HG03571 (cell line): Measurements from ENCODE around the gene TNNI2.

Source experiments
- ATAC-seq: cut with Tn5 transposase; IDR thresholded peaks from one replicate; pipeline ENCODE4 v1.9.1; 2021; ENCODE audit not compliant: unreplicated experiment

Gene TNNI2

DNA sequence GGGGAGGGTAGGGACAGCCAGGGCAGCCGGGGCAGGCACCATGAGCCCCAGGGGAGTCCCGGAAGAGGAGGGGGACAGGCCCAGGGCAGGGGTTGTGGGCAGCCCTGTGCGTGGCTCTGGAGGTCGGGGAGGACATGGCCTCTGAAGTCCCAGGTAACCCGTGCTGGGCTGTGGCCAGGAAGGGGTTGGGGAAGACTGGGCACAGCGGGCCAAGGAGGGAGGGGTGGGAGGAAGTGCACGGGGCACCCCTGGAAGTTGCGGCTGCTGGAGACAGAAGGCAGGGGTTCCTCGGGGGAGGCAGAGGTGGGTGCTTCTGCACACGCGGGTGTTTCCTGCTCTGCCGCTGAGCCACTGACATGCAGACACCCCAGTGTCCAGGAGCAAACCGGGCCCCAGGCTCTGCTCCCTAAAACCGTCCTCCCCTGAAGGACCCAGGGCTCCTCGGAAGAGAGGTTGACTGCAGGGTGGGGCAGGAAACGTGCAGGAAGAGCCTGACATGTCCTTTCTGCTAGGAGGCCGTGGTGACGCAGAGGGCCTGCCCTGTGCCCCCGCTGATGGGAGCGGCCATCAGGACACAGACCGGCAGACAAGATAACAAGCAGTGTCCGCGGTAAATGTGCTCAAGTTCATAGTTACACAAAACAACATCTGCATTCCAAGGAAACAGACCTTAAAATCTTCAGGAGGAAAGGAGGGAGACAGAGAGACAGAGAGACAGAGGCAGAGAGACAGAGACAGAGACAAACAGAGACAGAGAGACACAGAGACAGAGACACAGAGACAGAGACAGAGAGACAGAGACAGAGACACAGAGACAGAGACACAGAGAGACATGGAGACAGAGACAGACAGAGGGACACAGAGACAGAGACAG, 5.7 kb downstream of the TNNI2 start:
- no peak for ATAC-seq

DNA sequence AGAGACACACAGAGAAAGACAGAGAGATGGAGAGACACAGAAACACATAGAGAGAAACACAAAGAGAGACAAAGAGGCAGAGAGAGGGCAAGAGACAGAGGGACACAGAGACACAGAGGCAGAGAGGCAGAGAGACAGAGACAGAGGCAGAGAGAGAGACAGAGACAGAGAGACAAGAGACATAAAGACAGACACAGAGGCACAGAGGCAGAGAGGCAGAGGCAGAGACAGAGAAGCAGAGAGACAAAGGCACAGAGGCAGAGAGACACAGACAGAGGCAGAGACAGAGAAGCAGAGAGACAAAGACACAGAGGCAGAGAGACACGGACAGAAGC, 6.3 kb downstream of the TNNI2 start:
- ATAC-seq: no peak

DNA sequence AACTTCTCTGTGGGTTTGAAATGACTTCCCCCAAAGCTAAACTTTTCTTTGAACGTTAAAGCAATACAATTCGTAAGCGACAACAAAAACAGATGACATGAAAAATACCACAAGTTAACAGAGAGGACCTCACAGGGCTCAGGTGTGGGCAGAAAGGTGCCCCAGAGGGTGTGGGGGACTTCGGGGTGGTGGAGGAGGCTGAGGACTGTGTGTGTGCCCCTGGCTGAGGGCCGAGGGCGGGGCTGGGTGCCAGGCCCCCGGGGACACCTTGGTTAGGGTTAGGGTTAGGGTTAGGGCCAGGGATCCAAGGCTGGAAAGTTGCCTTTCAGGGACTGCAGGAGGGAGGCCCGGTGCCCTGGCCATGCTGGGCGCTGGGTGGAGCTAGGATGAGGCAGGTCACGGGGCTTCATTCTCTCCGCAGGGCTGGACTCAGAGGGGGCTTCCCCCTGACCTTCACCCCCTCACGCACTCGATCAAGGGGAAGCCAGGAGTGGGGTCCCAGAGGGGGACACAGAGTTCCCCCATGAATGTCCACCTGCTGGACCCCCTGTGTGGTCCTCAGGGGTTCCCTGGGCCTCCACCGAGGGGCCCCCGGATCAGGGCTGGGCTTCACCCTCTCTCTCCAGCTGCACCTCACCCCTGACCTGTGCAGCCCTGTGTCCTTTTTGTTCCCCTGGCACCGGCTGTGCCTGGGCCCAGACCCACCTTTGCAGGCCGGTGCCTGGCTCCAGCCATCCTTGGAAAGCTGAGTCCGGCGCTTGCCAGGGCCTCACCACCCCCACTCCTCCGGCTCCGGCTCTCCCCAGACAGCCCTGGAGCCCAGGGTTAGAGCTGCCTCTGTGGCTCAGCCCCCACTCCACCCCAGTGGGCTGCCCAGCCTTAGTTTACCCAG, 7.0 kb downstream of the TNNI2 start:
- ATAC-seq: no peak

DNA sequence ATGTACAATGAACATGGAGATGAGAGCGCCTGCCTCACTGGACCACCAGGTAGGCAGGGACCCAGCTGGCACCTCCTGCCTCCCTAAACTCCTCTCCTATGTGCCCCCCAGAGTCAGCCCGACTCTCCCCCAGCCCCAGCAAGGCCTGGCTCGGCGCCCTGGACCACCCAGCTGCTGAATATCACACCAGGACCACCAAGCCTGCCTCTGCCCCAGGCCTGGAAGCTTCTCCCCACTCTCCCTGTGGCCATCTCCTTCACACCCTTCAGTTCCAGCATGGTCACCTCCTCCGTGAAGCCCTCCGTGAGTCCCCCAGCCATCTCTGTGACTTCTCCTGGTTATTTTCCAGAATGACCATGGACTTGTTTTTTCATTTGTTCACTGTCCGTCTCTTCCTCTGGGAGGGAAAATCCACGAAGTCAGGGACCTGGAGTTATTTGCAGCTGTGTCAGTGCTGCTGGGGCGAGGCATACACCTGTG, 7.7 kb downstream of the TNNI2 start:
- ATAC-seq: no peak

DNA sequence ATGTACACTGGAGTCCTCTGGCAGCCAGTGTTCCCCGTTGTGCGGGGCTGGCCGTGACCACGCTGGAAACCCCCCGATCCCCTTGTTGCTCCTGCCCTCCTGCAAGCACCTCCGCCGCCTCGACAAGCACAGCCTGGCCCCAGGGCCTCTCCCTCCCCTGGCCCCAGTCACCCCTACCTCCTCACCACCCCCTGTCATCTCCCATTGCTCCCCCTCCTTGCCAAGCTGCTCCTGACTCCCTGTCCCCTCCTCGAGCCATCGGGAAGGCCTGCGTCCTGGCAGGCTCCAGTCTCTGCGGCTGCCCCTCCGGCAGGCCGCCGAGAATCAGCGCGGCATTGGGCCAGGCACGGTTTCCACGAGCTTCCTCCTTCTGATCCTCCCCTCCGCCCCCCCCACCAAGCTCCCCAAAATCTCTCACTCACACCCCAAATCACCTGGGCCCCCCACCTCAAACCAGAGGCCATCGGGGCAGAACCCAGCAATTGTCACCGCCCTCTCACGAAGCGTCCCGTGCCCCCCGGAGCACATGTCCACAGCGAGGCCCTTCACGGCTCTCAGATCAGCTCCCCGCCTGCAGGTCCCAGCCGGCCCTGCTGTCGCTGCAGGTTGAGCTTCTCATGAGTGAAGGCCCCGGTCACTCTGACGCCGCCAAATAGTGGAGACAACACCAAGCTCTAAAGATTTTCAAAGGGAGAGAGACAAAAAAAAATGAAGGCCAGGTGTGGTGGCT, 8.4 kb downstream of the TNNI2 start:
- no peak for ATAC-seq

DNA sequence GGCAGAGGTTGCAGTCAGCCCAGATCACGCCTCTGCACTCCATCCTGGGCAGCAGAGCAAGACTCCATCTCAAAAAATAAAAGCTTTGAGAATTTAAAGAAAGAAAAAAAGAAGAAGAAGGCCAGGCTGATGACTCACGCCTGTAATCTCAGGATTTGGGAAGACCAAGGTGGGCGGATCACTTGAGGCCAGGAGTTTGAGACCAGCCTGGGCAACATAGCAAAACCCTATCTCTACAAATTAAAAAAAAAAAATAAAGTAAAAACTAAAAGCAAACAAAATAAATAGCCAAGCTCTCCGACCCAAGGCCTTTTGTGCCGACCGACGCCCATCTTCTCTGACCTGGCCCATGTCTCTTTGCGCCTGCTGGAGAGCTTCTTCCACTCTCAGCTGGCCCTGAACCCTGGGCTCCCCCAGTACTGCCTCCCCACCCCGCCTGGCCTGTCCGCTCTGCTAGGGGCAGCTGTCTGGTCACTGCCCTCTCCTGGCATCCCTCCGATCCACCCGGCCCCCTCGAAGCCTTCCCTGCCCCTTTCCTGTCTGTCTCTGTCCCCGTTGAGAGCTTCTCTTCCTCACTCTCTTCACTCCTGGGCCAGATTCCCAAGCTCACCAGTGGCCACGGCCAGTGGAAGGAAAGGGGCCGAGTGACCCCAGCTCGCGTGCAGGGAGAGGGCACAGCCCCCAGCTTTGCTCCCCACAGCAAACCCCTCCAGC, 9.3 kb downstream of the TNNI2 start:
- no peak for ATAC-seq

DNA sequence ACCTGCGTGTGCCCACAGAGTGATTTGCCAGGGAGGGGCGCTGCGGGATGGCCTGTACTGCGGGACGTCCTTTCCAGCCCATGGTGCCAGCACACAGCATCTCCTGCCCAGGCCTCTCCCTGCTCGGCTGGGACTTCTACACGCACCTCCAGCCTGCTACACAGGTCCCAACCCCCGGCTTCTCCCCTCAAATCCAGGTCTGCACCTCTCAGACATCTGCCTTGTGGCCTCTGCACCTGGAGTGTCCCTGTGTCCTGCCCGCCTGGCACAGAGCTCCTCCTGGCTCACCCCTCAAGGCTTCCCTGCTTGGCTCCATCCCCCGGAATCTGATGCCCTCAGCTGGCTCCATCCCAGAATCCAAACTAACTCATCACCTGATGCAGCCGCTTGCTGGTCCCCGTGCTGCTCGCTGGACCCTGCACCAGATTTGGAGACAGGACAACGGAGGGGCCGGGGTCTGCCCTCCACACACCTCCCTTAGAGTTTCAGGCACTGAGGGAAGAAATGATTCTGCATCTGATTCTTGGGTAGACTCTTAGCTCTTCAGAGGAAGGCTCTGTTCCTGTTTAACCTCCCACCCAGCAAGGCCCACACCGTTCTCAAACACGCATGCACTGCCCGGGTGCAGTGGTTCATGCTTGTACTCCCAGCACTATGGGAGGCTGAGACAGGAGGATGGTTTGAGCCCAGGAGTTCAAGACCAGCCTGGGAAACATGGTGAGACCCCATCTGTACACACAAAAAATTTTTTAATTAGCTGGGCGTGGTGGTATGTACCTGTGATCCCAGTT, 10.1 kb downstream of the TNNI2 start:
- ATAC-seq: no peak

DNA sequence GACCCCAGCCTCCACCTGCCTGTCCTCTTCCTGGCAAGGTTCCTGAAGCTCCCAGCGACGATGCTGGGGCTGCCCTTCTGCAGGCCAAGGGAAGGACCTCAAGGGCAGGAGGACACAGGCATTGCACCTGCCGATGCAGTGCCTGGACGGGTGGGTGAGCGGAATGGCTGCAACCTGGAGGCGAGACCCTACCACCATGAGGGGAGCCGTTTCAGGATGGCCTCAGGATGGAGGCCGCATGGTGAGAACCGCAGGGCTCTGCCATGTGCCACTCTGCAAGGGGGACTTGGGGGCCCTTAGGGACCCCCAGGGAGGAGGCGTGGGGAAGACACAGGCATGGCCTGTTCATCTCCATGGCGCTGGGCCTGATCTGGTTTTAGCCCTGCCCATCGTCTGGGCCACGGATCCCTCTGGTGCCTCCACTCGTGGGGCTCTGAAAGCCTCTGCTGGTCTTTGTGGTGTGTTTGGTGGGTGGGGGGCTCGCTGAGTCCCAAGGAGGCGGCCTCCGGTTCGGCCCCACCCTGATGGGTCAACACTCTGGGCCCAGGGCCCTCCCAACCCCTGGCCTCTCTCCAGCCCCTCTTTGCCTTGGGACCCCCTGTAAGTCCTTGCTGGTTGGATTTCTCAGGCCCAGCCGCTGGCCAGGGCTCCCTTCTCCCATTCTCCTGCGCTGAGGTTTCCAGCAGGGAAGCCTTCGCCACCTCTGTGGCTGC, 12.8 kb downstream of the TNNI2 start:
- ATAC-seq: no peak

DNA sequence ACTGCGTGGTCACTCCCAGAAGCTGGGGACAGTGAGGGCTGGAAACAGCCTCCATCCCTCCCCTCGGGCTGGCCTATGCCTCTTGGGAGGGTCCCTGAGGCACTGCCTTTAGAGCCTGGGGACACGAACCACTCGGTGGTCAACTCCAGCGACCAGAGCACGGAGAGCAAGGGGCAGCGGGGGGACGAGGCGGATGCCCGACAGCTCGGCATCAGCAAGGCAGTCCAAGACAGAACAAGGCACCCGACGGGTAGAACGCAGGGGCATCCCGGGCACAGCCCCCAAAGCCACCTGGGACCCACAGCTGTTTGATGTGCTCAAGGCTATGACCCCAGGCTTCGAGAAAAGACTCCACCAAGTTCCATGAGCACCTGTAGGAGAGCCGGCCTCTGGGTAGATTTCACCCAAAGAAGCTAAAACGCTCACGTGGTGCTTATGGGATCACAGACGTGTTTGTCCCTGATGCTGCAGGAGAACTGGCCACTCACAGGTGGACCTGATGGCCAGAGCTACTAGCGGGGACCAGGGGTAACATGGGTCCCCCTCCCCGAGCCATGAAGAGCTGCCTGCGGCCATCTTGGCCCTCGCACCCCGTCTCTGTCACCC, 13.6 kb downstream of the TNNI2 start:
- no peak for ATAC-seq

DNA sequence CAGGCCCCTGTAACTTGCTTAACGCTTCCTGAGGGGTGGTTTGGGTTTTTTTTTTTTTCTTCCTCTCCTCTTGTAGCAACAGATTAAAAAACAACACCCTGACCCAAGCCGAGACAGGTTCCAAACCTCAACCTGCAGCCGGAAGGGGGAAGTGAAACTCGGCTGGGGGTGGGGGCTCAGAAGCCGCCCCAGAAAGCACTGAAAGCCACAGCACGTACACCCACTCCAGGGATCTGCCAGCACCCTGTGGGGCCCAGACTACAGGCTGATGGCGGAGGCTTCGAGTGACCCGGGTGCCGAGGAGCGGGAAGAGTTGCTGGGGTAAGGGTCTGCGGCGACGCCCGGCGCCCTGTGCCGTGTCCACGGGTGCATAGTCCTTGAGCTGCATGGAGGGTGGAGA, 14.1 kb downstream of the TNNI2 start, which contains the start of gene LSP1:
Gene LSP1, plus strand, starts transcription at position 208 of the 400 bp plus-strand sequence. Its CDS starts 61 bp downstream, at position 269.
- ATAC-seq: peak; percentile 38

DNA sequence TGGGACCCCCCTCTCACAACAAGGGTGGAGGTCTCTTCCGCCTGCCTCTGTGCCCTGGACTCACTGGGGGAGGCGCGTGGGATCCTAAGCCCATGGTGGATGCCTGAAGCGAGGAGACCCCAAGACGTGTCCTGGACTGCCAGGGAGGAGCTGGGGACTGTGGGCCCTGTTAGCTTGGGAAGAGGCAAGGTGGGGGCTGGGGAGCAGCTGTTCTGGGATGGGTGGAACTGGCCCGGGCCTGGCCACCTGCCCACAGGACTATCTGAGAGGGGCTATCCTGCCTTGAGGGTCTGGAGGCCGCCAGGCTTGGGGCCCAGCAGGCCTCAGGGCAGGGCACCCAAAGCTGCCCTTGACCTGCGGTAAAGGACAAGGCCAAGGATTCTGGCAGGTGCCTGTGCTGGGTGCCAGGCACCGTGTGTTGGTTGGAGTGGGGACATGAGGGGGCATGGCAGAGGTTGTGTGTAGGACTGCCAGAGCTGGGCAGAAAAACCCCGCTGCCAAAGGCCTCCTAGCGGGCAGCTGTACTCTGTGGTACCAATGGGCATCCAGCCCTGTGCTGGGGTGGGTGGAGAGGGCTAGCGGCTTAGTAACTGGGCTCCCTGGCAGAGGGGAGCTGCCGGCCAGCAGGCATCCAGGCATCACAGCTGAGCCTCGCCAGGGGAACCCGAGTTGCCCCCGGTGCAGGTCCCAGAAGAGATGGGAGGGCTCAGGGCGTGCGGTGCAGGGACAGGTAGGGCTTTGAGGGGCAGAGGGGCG, 14.8 kb downstream of the TNNI2 start:
- no peak for ATAC-seq

DNA sequence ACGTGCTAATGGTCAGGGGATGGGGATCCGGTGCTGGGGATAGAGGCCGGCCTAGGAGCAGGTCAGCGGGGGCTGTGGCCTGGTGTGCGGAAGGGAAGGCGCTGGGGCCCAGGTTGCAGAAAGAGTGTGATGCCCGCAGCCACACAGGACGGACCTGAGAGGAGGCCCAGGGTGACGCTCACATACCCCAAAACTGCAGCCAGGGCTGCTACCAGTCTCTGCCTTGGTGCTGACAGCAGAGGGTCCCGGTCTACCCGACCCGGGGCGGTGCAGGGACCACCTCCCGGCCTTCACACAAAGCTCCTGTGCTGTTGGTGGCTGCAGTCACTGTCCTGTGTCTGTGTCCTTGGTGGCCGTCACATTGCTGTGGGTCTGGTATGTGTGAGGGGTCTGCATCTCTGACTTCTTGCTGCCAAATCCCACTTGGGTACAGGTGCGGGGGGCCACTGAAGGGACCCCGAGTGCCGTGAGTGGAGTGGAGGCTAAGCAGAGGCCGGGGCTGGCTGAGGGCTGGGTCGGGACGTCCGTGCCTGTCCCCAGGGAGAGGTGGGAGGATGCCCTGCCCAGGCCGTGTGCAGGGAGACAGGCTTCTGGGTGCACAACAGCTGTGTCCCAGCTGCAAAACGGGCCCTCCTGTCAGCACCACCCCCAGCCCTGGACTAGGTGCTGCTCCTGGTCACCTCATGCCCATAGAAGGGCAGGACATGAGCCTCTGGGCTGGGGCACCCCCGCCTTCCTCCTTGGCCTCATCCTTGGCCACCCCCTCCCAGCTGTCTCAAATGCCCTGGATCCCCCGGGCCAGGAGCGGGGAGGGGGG, 15.6 kb downstream of the TNNI2 start:
- ATAC-seq: peak; percentile 20

DNA sequence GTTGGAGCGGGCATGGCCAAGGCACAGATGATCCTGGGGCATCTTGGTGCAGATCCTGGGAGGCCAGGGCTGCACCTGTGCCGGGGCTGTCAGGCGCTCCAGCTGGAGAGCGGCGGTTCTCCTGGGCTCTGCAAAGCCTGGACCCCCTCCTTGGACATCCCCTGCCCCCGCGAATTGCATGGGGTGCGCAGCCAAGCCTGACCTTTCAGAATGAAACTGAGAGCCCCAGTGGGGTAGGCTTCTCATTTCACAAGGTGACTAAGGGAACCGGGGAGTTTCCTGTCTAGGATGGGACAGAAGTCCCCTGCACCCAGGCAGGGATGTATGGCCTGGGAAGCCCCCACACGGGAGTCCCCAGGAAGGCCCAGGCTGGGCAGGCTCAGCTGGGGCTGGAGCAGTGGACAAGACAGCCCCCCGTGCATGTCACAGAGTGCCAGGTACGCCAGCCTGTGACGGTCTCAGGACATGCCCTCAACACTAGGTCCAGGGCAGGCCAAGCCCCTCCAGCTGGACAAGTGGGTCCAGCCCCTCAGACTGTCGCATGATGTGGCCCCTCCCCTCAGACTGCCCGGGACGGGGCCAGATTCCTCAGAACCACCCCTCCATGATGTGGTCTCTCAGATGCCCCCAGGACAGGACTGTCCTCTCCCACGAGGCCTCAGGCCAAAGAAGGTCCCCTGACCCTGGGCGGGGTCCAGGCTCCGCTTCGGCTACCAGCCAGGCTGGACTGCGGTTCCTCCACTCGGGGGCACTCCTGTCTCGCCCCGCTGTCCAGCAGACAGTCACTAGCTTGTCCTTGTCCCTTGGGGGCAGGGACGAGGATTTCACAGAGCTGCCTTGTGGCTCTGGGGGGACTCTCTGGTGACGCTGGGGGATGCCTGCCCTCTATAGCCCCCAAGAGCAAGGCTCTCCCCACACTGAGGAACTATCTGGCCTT, 16.4 kb downstream of the TNNI2 start:
- peak; percentile 35 for ATAC-seq

DNA sequence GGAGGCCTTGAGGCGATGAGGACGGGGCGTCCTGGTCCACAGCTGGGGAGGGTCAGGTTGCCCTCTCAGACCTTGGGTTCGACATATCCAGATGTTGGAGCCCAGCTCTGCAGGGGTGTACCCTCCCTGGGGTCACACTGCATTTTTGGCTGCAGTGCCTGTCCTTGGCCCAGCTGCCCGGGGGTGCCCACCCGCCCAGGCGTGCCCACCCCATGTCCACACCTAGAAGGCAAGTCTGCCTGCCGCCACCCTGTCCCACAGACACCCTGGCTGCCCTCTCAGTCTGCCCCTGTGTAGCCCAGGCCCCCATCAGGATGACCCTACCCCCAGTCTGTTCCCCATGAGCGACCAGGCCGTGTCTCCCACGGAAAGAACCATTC, 17.1 kb downstream of the TNNI2 start:
- ATAC-seq: no peak

DNA sequence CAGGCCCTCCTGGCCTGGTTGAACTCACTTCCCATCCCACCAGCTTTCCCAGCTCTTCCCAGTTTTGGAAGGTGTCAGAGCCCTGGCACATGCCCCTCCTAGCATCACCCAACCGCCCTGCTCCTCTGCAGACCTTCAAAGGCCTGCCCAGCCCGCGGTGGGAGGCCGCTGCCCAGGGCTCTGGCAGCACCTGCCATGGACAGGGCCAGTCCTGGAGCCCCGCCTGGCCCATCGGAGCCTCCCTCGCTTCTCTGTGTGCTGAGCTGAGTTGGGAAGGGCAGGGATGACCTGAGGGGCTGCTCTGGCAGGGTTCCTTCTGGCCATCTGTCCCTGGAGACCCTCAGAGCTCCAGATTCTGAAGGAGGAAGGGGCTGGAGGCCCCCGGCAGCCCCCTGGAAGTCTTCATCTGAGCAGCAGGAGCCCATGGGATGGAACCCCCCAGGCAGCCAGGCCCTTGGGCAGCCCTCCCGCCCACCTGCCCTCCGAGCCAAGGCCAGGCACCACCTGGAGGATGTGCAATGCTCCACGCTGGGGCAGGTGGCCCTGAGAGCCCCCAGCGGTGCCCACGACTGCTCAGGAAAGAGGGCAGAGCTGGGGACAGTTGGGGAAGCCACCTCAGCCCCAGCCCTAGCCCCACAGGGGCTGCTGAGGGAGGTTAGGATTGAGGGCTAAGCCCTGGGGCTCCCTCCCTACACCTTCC, 17.7 kb downstream of the TNNI2 start:
- ATAC-seq: no peak

DNA sequence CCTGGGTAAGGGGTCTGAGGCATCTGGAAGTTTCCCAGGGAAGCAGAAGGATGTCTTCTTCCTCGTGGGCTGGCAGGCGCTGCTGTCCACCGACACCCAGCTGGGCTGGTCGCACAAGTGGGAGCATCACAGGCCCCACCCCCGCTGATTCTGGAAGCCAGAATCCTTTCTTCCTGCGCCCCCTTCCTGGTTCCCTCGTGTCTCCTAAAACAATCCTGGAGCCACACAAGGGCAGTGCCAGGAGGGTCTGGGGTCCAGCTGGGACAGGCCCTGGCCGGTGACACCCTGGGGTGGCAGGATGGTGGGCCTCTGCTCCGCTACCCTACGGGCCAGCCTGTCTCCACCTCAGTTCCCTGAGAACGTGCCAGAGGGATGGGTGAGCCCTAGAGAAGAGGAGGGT, 18.3 kb downstream of the TNNI2 start:
- no peak for ATAC-seq
